A549 treated with AZD2906 at 1 μM for 4 hours (cell line): ENCODE data around the gene SEPTIN11. TPM values are rescaled to one million over a fixed set of nuclear protein-coding genes. Genes with fewer than 3 reads are reported as not detected.

Experiments
- total RNA-seq: library from RNA; stranded (reverse); fragments of 200-300 nt; extraction: Qiagen RNA extraction; gene quantifications from 5 replicates; pipeline ENCODE4 v1.2.3, GENCODE V29; 2022

The SEPTIN11 gene
- 30.9 to 48.7 TPM (median 38.4 TPM) in 5 replicates for total RNA-seq

DNA sequence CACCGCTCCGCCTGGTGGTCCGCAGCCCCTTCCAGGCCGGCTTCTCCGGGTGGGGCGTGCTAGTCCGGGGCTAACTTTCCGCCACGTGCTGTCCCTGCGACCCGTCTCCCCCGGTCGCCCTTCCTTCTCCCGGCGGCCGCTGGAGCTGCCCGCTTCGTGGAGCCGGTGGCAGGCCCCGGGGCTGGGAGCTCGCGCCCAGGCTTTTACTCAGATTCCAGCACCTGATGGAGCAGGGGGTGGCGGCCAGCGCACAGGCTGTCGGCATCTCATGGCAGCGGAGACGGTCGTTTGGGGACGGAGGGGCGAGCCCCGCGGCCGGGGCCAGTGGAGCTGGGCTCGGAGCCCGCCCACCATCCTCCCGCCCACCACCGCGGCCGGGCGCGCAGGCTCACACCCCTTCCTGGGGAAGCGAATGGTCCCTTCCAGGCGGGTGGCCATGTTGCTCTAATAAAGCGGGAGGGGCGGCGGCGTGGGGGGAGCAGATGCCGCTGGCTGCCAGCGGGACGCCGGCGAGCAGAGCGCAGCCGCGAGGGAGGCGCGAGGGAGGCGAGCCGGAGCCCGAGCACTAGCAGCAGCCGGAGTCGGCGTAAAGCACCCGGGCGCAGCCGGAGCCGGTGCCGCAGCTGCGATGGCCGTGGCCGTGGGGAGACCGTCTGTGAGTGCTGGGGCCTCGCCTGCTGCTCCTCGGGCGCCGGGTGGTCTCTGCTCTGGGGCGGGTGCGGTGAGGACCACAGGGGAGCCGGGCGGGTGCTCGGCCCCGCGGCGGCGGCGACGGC lies at the start of gene SEPTIN11:
TSS of gene SEPTIN11 (plus strand) at position 477 of the 776 bp plus-strand sequence. CDS start at position 629, 152 bp downstream.

Other genes with a start within 250 kb of the SEPTIN11 start
- 0.02 to 0.05 TPM (median 0.03 TPM) in 5 replicates for gene SOWAHB, start 51.6 kb upstream of the SEPTIN11 start, total RNA-seq
- 54.7 to 68.7 TPM (median 63.0 TPM) in 5 replicates for gene CCNI, start 126.2 kb downstream of the SEPTIN11 start, total RNA-seq
- gene CCNG2, start 207.5 kb downstream of the SEPTIN11 start, total RNA-seq: 3.4 to 6.5 TPM (median 4.2 TPM) in 5 replicates